Adipose tissue (tissue), 3 donors: ENCODE measurements around the gene CD226. TPM values are rescaled to one million over a fixed set of nuclear protein-coding genes. Genes with fewer than 3 reads are reported as not detected.
"Not testable (repeated sequence)": the region's sequence is repeated elsewhere in the genome, so short reads cannot be mapped to it uniquely, and the experiment has no call there.

ENCODE experiments used
- H3K27ac ChIP-seq: one replicate; pipeline ENCODE4 v1.5.1; 2013; ENCODE audit warnings: low read depth, low read length
- WGBS, 3 donors: extraction: QIAGEN DNeasy Blood & Tissue Kit; methylation state at CpG; one replicate each; pipeline ENCODE4 v1.1.7; 2013; 5-methylcytosine and 5-hydroxymethylcytosine counted together
- polyA plus RNA-seq, 3 donors: library from polyadenylated mRNA; stranded (reverse); fragments of 200-250 nt; gene quantifications; one replicate each; pipeline ENCODE4 v1.2.3, GENCODE V29; 2013
- donor health status: healthy with polysubstance abuse.
- donor health status: Bipolar disorder and iron deficiency.
- donor health status: healthy.

Gene CD226
- polyA plus RNA-seq, 3 donors: under 0.01 to 0.88 (median 0.28) TPM

DNA sequence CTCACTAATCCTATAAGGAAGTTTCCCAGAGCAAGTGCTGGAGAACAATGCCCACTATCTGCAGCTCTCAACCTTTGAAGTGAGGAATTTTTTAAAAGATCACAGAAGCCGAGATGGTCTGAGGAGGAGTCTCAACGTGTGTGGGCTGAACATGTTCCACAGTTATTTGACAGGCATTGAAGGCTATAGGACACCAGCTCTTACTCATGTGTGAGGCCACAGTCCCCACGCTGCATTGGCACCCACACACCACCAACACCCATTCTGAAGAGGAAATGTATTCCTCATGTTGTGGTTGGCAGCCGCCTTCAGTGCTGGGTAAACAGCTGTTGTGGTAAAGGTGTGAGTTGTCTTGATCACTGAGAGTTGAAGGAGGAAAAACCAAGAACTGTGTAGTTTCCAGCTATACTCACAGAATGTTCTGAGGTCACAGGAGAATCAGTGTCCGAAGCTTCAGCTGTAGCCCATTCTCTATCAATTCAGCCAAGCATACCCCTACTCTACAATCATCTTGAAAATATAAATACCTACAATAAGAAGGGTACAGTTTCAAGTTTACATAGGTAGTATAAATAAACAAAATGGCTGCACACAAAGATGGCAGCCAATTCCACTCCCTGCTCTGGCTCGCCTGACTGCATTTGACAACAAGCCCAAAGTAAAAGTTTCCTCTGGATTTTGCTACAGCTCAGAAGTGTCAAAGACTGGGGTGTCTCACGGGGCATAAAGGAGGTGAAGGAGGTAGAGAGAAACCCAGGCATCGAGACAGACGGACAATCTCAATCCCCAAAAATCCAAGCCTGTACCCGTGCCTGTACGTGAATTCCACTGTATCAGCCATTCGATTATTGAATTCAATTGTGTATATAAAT is 12.1 kb downstream of the CD226 start:
- WGBS, 3 donors: 81 to 84% (median 82%) methylated on average over 12 of the region's 12 CpGs
- no peak overlapping the region for H3K27ac ChIP-seq

DNA sequence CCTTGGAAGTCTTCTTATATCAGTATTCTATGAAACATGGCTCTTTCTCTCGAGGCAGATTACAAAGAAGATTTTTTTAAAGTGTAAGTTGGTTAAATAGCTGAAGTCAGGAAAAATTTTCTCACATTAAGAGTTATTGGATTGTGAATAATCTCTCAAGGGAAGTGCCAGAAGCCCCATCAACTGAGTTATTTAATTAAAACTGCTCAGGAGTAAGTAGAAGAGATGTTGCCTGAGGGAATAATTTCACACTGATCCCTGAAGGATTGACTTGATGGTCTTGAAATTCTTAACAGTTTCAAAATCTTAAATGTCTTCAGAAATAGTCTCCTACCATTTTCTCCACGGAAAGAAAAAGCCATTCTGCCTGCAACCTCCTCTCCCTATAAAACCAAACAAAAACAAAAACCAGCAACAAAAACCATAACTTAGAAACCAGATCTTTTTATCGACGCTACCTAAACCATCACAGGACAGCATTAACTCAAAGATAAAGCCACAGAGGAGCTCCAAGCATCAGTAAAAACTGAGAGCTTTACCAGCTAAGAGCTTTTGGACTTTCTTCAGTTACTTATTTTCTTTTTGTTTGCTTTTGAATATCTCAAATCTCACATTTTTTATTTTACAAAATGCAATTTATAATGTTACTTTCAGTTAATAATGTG is 12.9 kb downstream of the CD226 start:
- H3K27ac ChIP-seq: no peak overlapping the region
- WGBS, 3 donors: 62 to 82% (median 80%) methylated on average over 4 of the region's 4 CpGs

DNA sequence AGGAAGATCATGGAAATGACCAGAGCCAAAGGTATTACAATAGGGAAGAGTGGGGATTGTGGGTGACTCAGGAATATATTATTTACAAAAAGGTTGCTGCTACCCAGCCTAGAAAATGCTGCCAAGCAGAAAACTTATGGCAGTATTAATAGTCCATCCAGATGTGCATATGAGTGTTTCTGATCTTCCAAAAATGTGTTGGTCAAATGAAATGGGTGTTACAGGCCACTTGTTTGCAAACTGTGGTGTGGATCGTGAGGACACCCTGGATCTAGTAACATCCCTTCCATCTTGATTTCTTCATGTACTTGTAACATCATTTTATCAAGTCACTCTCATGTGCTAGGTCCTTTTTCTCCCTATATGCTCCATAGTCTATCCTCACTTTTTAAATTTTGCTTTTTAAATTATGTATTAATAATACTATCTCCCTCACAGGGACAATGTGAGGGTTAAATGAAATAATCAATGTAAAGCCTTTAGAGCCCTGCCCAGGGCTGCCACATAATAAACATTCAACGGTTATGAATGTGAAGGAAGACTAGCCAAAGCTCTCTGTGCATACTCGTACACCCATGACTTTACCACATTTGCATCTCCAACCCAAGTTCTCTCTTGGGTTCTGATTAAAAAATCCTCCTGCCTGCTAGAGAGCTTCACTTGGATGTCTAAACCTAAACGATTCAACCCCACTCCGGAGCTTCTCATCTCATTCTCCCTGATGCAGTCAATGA is 18.5 kb downstream of the CD226 start:
- no peak overlapping the region for H3K27ac ChIP-seq
- 87 to 91% (median 88%) methylated on average over 5 of the region's 5 CpGs for WGBS, 3 donors

DNA sequence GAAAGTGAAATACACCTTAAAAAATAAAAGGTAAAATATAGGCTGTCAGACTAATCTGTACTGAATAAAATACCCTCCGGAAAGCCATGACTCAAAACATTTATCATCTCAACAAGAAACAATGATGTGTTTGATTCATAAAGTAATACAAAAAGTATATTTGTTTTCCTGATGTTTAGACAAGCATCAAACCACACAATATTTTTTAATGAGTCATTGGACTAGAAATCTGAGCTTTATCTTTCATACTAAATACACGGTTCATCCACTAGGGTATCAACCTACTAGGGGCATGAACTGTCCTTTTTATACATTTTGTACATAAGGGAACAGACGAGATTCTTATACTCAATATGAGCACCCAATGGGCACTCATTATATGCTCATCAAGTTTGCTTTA is 31.3 kb downstream of the CD226 start:
- 77 to 88% (median 85%) methylated on average over 3 of the region's 3 CpGs for WGBS, 3 donors
- no peak overlapping the region for H3K27ac ChIP-seq

DNA sequence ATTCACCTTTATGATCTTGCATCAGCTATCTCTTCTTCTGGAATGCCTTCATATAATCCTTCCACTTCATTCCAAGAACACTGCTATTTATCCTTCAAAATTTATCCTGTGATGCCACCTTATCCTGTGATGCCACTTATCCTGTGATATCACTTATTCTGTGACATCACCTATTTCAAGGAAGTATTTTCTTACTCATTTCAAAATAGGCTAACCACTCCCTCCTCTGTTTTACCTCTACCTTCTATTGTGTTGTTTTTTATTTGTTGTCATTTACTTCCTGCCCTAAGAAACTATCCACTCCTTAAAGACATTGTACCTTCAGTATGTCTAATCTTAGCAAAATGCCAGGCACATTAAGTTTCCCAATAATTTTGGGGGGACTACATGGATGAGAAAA is 38.8 kb downstream of the CD226 start:
- H3K27ac ChIP-seq: no peak overlapping the region

DNA sequence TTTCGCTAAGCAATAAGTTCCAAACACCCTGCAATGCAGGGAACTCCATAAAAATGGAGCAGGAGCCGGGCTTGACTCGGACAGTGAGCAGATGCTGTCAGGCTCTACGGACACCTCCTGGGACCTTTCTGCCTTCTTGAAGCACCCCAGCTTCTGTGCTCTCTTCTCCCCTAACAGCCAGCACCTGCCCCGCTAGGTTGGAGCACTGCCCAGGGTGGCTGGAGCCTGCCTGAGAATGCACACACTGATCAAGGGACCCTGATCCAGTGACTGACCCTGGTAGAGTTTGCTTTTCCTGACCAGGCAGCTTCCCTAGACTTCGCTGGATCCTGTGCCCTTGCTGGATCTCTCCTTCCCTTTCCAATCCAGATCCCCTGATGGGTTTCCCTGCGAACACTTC is 40.9 kb downstream of the CD226 start:
- 87 to 93% (median 90%) methylated on average over 7 of the region's 7 CpGs for WGBS, 3 donors
- H3K27ac ChIP-seq: no peak overlapping the region

DNA sequence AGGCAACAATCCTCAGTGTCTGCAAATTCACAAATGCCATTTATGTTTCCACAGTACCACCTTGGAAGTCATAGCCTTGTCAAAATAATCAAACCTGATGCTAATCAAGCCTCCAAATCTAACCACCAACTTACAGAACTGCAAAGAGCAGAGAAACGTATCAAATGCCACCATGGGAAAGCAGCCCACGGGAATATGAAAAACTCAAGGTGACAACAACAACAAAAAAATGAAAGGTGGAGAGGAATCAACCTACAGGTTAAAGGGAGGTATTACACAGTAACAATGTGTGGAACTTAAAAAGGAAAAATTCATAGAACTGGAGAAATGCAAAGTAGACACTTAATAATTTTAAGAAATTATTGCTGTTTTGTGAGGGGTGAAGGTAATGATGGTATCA is 46.7 kb downstream of the CD226 start:
- no peak overlapping the region for H3K27ac ChIP-seq
- WGBS, 3 donors: 73 to 85% (median 76%) methylated on average over 2 of the region's 2 CpGs

DNA sequence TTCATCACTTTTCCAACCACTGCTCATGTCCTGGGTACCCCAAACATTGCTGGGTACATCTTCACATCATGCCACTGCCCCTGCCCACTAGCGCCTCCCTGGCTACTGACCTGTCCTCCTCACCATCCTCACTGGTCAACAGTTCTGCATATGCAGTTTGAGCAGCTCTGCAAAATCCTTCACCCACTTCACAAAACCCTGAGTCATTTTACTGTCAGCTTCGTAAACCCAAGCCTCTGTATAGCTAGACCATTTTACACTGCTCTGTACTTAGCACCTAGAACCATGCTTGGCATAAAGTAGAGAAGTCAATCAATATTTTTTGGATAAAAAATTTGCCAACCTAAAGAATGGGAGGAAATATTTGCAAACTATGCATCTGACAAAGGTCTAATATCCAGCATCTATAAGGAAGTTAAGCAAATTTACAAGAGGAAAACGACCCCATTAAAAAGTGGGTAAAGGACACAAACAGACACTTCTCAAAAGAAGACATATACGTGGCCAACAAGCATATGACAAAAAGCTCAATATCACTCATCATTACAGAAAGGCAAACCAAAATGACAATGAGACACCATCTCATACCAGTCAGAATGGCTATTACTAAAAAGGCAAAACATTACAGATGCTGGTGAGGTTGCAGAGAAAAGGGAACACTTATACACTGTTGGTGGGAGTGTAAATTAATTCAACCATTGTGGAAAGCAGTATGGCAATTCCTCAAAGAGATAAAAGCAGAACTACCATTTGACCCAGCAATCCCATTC is 48.3 kb downstream of the CD226 start:
- not testable (repeated sequence) for H3K27ac ChIP-seq
- 83 to 88% (median 86%) methylated on average over 4 of the region's 4 CpGs for WGBS, 3 donors

DNA sequence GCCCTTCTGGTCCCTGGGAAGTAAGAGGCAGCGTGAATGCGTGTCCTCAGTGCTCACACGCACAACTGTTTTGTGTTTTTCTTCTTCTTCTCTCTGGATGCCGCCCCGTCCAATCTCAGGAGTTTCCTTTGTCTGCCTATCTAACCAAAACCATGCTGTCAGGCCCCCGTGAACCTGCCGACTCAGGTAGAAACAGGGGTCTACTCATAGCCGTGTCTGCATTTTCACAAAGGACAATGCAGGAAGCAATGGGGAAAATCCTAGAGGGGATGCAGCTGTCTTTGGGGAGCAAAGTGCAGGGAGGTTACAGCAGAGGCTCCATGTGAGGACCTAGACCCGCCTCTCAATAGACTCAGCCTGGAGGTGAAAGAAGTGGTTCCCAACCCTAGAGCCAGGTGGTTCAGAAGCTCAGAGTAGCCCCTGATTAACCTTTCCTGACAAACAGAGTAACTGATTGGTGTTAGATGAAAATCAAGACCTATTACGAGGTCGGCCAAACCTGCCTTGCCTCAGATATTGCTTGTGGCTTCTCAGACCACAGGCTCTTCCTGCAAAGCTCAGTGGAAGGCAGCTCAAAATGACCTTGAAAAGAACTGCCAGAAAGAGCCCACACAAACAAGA is 49.3 kb downstream of the CD226 start:
- 61 to 72% (median 62%) methylated on average over 11 of the region's 11 CpGs for WGBS, 3 donors
- H3K27ac ChIP-seq: no peak overlapping the region

DNA sequence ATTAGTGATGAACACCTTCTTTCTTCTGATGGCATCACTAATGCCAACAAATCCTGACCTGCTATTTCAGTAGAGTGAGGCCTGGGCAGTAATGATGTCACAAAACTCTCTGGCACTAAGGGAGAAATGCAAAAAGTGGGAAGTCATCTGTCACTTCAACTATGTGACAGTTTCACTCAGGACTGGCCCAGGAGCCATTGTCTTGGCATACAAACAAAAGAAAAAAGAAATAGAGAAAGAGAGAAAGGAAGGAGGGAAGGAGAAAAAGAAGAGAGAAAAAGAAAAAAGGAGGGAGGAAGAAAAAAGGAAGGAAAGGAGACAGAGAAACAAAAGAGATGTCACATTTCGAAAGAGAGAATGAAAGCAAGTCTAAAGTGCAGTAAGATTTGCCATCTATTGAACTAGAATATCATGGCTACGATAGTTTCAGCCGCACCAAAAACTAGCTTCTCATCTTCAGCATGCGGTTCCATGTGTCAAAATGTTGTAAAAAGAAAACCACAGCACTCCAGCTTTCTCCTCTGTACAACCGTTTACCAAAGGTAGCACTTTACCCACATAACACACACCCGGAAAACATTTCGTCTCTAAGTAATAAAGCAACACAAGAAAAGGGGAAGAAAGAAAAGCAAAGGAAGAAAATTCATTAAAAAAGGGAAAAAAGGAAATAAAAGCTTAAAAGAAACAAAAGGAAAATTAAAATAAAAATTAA is 50.1 kb downstream of the CD226 start:
- H3K27ac ChIP-seq: no peak overlapping the region
- WGBS, 3 donors: 67 to 88% (median 72%) methylated on average over 7 of the region's 7 CpGs

DNA sequence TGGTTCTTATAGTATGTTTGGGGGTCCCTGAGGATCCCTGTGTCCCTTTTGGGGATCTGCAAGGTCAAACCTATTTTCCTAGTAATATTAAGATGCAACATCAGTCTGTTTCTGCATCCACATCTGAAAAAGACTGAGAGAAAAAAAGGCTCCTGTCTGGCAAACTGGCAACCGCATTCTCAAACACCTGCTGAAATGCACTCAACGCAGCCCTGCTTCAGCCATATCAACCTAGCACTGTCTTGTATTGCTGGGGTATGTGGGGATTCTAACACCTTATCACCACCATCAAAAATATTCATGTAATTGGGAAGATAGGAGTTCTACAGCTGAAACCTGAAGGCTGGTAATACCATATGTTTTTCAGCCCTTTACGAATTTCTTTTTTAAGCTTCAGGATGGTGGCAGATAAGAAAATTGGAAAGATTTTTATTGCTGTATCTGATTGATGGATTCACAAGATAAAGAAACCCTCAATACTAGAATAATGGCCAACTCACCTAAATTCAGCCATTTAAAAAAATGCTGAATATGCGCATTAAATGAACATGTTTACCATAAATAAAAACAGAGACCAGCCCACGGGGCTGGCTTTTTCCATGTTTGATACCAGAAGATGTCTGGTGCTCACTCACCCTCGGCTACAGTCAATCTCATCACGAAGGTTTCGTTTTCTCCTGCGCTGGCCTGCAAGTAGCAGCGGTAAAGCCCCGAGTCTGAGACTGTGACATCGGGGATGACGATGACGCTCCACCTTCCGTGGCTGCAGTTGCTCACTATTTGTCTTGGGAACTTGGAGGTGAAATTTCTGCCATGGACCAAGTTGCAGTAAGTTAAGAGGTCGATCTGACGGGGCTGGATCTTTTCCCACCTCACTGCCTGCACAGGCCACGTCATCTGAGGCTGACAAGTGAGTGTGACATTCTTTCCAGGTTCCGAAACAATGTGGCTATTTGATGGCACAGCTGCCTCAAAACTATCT is 52.3 kb downstream of the CD226 start:
- H3K27ac ChIP-seq: no peak overlapping the region
- WGBS, 3 donors: 86 to 91% (median 88%) methylated on average over 19 of the region's 19 CpGs

DNA sequence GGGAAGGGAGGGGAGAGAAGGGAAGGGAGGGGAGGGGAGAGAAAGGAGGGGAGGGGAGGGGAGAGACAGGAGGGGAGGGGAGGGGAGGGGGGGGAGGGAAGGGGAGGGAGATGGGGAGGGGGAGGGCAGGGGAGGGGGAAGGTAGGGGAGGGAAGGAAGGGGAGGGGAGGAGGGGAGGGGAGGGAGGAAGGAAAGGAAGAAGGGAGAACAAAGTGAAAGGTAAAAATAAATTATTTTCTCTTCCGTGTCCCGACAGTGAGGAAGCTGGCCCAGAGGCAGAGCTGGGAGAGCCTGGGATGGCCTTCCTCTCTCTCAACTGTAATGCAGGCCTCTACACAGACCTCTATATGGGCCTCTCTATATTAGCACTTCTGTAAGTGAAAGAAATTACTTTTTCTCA is 53.2 kb downstream of the CD226 start:
- H3K27ac ChIP-seq: no peak overlapping the region
- WGBS, 3 donors: 69 to 100% (median 80%) methylated on average over 2 of the region's 2 CpGs

DNA sequence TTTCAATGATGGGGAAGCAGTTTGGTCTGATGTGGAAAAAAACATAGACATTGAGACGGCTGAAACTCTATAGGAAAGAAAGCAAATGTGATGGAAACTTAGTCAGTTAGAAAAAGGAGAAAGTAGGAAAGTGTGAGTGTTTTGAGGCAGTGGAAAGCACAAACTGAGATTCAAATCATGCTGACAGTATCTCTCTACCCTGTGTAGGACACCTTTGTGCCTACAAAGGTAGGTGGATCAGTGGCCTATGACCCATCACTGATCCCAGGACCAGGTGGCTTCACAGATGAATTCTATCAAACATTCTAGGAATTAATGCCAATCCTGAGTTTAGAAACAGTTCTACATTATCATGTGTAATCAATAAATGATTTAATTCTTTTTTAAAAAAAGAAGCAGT is 57.1 kb downstream of the CD226 start:
- WGBS, 3 donors: 92 to 100% (median 94%) methylated on average over 1 of the region's 1 CpG
- no peak overlapping the region for H3K27ac ChIP-seq

DNA sequence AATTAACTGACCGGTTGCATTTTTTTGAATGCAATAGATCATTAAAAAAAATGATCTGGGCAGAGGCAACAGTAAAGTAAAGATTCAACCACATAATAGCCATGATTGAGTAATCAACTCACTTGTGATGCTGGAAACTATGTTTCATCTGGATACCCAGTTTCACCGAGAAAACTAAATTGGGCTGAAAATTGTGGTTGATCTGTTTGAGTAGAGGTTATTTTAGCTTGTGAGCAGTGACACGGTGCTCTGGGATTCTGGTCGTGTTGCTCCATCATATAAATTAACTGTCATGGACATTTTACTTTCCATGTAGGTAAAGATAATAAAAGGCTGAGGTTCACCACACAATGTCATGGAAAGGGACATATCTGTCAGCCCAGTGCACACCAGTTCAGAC is 58.7 kb downstream of the CD226 start:
- no peak overlapping the region for H3K27ac ChIP-seq
- 89 to 93% (median 91%) methylated on average over 4 of the region's 4 CpGs for WGBS, 3 donors

DNA sequence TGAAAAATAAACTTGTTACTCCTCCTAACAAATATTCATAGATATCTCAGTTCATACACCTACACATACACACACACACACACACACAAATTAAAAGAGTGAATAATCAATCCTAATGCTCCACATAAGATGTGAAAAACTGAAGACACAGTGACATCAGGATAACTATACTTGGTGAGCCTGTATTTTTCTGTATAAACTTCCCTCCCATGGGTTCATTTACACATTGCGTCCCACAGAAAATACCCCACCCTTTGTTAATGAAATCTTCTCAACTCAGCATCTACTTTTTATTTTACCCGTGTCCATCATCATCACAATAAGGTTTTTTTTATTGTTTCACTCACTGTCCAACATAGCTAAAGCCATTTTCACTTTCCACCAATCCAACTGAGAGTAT is 60.4 kb downstream of the CD226 start:
- H3K27ac ChIP-seq: no peak overlapping the region
- 88 to 100% (median 99%) methylated on average over 2 of the region's 2 CpGs for WGBS, 3 donors

DNA sequence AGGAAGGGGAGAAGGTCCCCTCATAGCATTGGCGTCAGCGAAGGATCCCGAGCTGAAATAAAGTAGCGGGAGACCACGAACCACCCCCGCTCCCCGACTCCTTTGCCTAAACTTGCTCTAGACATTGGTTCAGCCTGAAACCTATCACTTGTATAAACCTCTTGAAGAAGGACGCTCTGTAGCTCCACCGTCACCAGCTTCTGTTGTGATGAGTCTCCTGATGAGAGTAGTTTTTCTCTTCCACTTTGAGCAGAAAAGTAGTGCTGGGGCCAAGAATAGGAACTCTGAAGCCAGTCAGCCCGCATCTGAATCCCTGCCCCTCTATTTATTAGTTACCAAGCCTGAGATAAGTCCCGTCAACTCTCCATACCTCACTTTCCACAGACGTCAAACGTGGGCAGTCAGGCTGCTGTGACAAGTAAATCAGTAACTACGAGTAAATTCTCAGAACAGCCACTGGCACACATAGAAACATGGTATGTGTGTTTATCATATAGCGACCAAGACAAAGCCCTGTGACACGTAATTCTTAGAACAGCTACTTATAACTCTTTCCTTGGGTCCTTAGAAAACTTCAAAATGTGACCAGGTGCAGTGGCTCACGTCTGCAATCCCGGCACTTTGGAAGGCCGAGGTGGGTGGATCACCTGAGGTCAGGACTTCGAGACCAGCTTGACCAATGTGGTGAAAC is 61.7 kb downstream of the CD226 start:
- H3K27ac ChIP-seq: no peak overlapping the region
- WGBS, 3 donors: 64 to 93% (median 89%) methylated on average over 20 of the region's 20 CpGs
